Neuronal stem cell (in vitro differentiated cells): ENCODE data around the gene FAM114A1.

Experiments used
- DNase-seq: peaks from one replicate; pipeline ENCODE4 v3.0.0-alpha.2; 2013; ENCODE audit warnings: low spot score
- H2AFZ ChIP-seq: one replicate; pipeline ENCODE4 v1.6.1; 2013; ENCODE audit warnings: mild to moderate bottlenecking, low read length, inconsistent platforms
- H2AK5ac ChIP-seq: 2 replicates; pipeline ENCODE4 v1.6.1; 2013; ENCODE audit warnings: low read depth, mild to moderate bottlenecking, inconsistent platforms, low read length, moderate library complexity, mixed read lengths
- H2BK120ac ChIP-seq: 2 replicates; pipeline ENCODE4 v1.6.1; 2013; ENCODE audit warnings: low read depth, mild to moderate bottlenecking, inconsistent platforms, low read length, moderate library complexity, mixed read lengths
- H2BK12ac ChIP-seq: one replicate; pipeline ENCODE4 v1.6.1; 2013; ENCODE audit warnings: low read length, inconsistent platforms
- H2BK15ac ChIP-seq: 2 replicates; pipeline ENCODE4 v1.6.1; 2013; ENCODE audit warnings: mild to moderate bottlenecking, low read length, inconsistent platforms, mixed read lengths
- H2BK5ac ChIP-seq: one replicate; pipeline ENCODE4 v1.6.1; 2013; ENCODE audit warnings: inconsistent platforms, mild to moderate bottlenecking, low read length, moderate library complexity
- H3K14ac ChIP-seq: one replicate; pipeline ENCODE4 v1.6.1; 2013; ENCODE audit warnings: low read length, inconsistent platforms
- H3K18ac ChIP-seq: 2 replicates; pipeline ENCODE4 v1.6.1; 2013; ENCODE audit warnings: low read length, inconsistent platforms
- H3K23ac ChIP-seq: 2 replicates; pipeline ENCODE4 v1.6.1; 2013; ENCODE audit warnings: low read depth, mild to moderate bottlenecking, mixed read lengths, low read length, inconsistent platforms; ENCODE audit not compliant: poor library complexity
- H3K27ac ChIP-seq: replicated peaks from 3 replicates; pipeline ENCODE4 v1.5.1; 2013; ENCODE audit warnings: low read length, inconsistent platforms
- H3K27me3 ChIP-seq, 3 experiments: 2 replicates each; pipeline ENCODE4 v1.6.1; 2013; ENCODE audit warnings: low read length in 3 of 3, mild to moderate bottlenecking in 2 of 3, inconsistent platforms in 1 of 3, low read depth in 1 of 3, mixed read lengths in 1 of 3, moderate library complexity in 1 of 3; ENCODE audit not compliant: control insufficient read depth in 3 of 3, insufficient read depth in 3 of 3
- H3K36me3 ChIP-seq, 2 donors: replicated peaks in 1 of 2; 2 replicates each; pipeline ENCODE4 v1.6.1; 2013; ENCODE audit warnings: low read length in 2 of 2; ENCODE audit not compliant: control insufficient read depth in 2 of 2, insufficient read depth in 2 of 2
- H3K4ac ChIP-seq: 2 replicates; pipeline ENCODE4 v1.6.1; 2013; ENCODE audit warnings: inconsistent platforms, mild to moderate bottlenecking, low read length, moderate library complexity
- H3K4me1 ChIP-seq, 2 donors: 1 replicate in 1 of 2; 2 replicates in 1 of 2; pipeline ENCODE4 v1.6.1; 2013; ENCODE audit warnings: low read length in 2 of 2, low read depth in 1 of 2; ENCODE audit not compliant: control insufficient read depth in 2 of 2, insufficient read depth in 1 of 2
- H3K4me2 ChIP-seq: one replicate; pipeline ENCODE4 v1.6.1; 2013; ENCODE audit warnings: mild to moderate bottlenecking, low read length, inconsistent platforms; ENCODE audit not compliant: insufficient read depth, poor library complexity, severe bottlenecking
- H3K4me3 ChIP-seq, 2 donors: 2 replicates each; pipeline ENCODE4 v1.5.1; 2013; ENCODE audit warnings: low read length in 2 of 2, mild to moderate bottlenecking in 2 of 2, inconsistent platforms in 1 of 2, moderate library complexity in 1 of 2
- H3K79me1 ChIP-seq: one replicate; pipeline ENCODE4 v1.6.1; 2013; ENCODE audit warnings: low read depth, mild to moderate bottlenecking, inconsistent platforms, low read length, moderate library complexity
- H3K9ac ChIP-seq: one replicate; pipeline ENCODE4 v1.6.1; 2013; ENCODE audit warnings: mild to moderate bottlenecking, low read depth, low read length, inconsistent platforms; ENCODE audit not compliant: poor library complexity
- H3K9me3 ChIP-seq, 2 donors: replicated peaks in 1 of 2; 2 replicates each; pipeline versions ENCODE3 to v1.6.1; 2013; ENCODE audit warnings: low read length in 2 of 2, mild to moderate bottlenecking in 2 of 2, inconsistent platforms in 1 of 2, low read depth in 1 of 2, mixed read lengths in 1 of 2, moderate library complexity in 1 of 2; ENCODE audit not compliant: control insufficient read depth in 2 of 2, insufficient read depth in 1 of 2
- H4K8ac ChIP-seq: one replicate; pipeline ENCODE4 v1.6.1; 2013; ENCODE audit warnings: low read depth, mild to moderate bottlenecking, inconsistent platforms, low read length, moderate library complexity
- H4K91ac ChIP-seq: one replicate; pipeline ENCODE4 v1.6.1; 2013; ENCODE audit warnings: low read length, low read depth, mild to moderate bottlenecking, inconsistent platforms; ENCODE audit not compliant: poor library complexity
- WGBS, 2 donors: extraction: QIAGEN DNeasy Blood & Tissue Kit; methylation state at CpG; one replicate each; pipeline ENCODE4 v1.1.7; 2013; ENCODE audit warnings: missing lambda C conversion rate in 2 of 2, mixed read lengths in 1 of 2; ENCODE audit not compliant: insufficient read length in 2 of 2, insufficient replicate concordance in 1 of 2; ENCODE audit errors: extremely low coverage in 2 of 2; 5-methylcytosine and 5-hydroxymethylcytosine counted together

FAM114A1 gene

DNA sequence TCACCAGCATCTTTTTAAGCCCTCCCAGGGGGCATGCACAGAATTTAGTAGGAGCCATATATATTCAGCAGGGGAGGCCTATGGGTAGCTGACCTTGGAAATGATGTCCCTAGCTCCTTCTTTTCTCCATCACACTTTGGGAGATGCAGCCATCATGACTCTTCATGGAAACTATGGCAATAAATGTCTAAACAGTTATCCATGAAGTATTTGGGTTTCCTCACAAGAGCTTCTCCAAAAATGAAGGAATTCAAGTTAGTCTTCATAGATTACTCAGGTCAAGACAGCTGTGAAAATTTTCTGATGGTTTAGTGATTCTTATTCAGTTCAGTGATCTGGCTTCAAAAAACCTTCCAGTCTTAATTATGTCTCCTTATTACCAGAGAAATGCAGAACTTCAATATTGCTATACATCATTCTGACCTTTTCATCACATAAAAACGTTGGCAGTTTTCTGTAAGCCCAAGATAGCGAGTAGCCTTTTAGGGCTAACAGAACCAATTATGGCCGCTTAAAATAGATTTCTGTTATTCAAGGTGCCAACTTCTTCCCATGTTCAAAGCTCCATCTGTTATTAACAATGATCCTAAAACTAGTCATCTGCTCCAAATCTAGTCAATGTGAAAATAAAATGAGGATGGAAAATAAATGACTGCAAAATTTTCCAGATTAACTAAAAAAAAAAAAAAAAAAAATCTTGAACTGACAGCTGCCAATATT lies 112.1 kb downstream of the FAM114A1 start:
- Histone ChIP-seq H3K9me3 (no peaks in the 10 kb centered on the region), H3K4me2 (no peak overlapping the region), H2BK120ac (no peak overlapping the region), H3K23ac (no peak overlapping the region), H3K79me1 (no peaks in the 10 kb centered on the region), H2BK12ac (no peak overlapping the region), H3K4ac (no peak overlapping the region), H4K91ac (no peak overlapping the region), H3K36me3 (no peaks in the 10 kb centered on the region), H4K8ac (no peak overlapping the region), H3K27ac (no peak overlapping the region), H3K4me3 (no peak overlapping the region), H3K9ac (no peak overlapping the region), H3K14ac (no peak overlapping the region), H3K27me3 (no peaks in the 10 kb centered on the region), H2BK15ac (no peak overlapping the region), H3K4me1 (peaks cover 6 to 9% of the 10 kb centered on the region in 2 donors), H2AK5ac (no peak overlapping the region), H2BK5ac (no peak overlapping the region), H2AFZ (no peak overlapping the region), H3K18ac (no peak overlapping the region)
- DNase-seq: no peak
- no CpG with 5 or more reads among the region's 3 CpGs for WGBS, 2 donors

DNA sequence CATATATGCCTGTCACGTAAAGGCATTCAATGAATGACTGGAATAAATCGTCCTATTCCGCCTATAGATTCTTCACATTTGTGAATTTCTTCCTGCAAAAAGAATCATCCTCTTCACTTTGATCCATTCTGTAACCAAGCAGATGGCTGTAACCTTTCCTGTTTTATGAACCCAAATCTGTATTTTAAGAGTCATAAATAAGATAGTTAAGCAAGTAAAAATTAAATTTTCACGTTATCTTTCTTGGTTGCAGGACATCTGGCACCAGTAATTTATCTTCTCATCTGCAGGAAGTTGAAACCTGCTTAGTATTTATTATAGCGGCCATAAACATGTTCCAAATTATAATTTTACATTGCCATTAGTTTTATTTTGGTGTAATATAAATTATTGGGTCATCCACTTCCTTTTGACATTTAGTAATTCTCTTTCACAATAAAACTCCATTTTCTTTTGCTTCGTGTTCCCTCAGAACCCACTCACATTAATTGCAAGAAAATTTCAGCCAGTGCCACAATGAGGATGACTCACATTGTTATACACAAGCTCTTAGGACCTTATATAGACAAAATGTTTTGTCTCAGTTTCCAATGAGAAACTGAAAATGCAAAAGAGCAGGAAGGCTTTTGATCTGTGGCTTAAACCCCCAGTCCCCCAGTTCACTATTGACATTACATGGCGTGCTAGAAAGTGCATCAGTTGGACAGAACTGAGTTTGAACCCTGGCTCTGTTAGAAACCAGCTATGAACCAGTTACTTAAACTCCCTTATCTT lies 113.5 kb downstream of the FAM114A1 start:
- H3K36me3 ChIP-seq: no peaks in the 10 kb centered on the region
- H2BK5ac ChIP-seq: no peak overlapping the region
- no CpG with 5 or more reads among the region's 7 CpGs for WGBS, 2 donors
- no peak overlapping the region for H4K91ac ChIP-seq
- no peaks in the 10 kb centered on the region for H3K79me1 ChIP-seq
- H3K18ac ChIP-seq: no peak overlapping the region
- peaks cover 13 to 20% of the 10 kb centered on the region in 2 donors for H3K4me1 ChIP-seq
- no peak overlapping the region for H4K8ac ChIP-seq
- H3K27me3 ChIP-seq: no peaks in the 10 kb centered on the region
- H3K4me3 ChIP-seq: no peak overlapping the region
- no peak overlapping the region for H3K27ac ChIP-seq
- no peak overlapping the region for H3K14ac ChIP-seq
- H3K4me2 ChIP-seq: no peak overlapping the region
- no peak overlapping the region for H2BK120ac ChIP-seq
- no peak overlapping the region for H2AK5ac ChIP-seq
- no peak overlapping the region for H3K23ac ChIP-seq
- H3K4ac ChIP-seq: no peak overlapping the region
- H2AFZ ChIP-seq: peak overlapping the region; percentile 26
- H3K9ac ChIP-seq: no peak overlapping the region
- H2BK12ac ChIP-seq: no peak overlapping the region
- no peaks in the 10 kb centered on the region for H3K9me3 ChIP-seq
- H2BK15ac ChIP-seq: no peak overlapping the region
- DNase-seq: no peak

DNA sequence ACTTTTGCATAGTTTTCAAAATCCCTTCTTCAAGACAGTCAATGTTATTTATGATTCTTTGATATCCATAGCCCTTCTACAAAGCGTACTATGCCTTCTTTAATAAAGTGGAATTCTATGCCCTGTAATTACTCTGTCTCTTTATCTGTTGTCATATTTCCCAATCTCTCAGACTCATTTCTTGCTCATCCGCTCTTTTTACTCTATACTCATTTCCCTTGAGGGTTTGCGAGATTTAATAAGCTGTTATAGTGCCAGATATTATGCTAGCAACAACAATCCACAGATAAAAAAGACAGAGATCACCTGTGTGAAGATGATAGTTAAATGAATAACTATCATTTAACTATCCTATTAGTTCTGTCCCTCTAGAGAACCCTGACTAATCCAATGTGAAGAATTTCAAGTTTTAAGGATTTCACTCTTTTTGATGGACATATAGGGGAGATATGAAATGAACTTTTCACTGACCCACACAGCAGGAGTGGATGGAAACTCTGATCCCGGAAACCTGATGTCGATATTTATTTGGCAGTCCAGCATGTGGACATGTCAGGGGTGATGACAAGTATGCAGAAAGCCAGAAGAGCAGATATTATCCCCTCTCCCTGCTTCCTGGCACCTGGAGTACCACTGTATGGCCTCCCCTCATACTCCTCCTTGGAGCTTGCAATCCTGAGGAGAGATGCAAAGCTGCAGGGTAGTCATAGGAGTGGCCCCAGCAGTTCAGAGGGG lies 114.9 kb downstream of the FAM114A1 start:
- Histone ChIP-seq H3K27ac (no peak overlapping the region), H2BK12ac (no peak overlapping the region), H3K4me2 (no peak overlapping the region), H3K18ac (peak overlapping the region; percentile 5), H4K91ac (no peak overlapping the region), H2BK120ac (no peak overlapping the region), H3K36me3 (no peaks in the 10 kb centered on the region), H3K9me3 (no peaks in the 10 kb centered on the region), H3K9ac (no peak overlapping the region), H3K4ac (no peak overlapping the region), H2BK15ac (no peak overlapping the region), H2AK5ac (no peak overlapping the region), H3K27me3 (no peaks in the 10 kb centered on the region), H2BK5ac (no peak overlapping the region), H4K8ac (no peak overlapping the region), H3K79me1 (no peaks in the 10 kb centered on the region), H3K23ac (no peak overlapping the region), H3K4me3 (no peak overlapping the region), H2AFZ (no peak overlapping the region), H3K14ac (no peak overlapping the region), H3K4me1 (peaks cover 16 to 20% of the 10 kb centered on the region in 2 donors)
- no peak for DNase-seq
- WGBS, 2 donors: no CpG with 5 or more reads among the region's 5 CpGs

DNA sequence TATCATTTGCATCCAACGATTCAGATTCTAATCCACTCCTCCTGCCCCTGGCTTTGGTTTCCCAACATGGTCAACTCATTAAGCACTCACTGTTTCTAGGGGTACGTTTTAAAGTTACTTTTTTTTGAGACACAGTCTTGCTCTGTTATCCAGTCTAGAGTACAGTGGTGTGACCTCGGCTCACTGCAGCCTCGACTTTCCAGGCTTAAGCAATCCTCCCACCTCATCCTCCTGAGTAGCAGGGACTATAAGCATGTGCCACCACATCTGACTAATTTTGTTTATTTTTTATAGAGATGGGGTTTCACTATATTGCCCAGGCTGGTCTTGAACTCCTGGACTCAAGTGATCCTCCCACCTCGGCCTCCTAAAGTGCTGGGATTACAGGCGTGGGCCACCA lies 115.7 kb downstream of the FAM114A1 start:
- Histone ChIP-seq H3K36me3 (no peaks in the 10 kb centered on the region), H3K23ac (no peak overlapping the region), H2AK5ac (no peak overlapping the region), H3K9ac (no peak overlapping the region), H4K91ac (no peak overlapping the region), H2BK120ac (no peak overlapping the region), H2BK12ac (no peak overlapping the region), H3K9me3 (no peaks in the 10 kb centered on the region), H3K18ac (no peak overlapping the region), H3K14ac (no peak overlapping the region), H3K4me3 (no peak overlapping the region), H3K27me3 (no peaks in the 10 kb centered on the region), H4K8ac (no peak overlapping the region), H3K4me2 (no peak overlapping the region), H3K4me1 (peaks cover 16 to 20% of the 10 kb centered on the region in 2 donors), H2BK15ac (no peak overlapping the region), H3K27ac (no peak overlapping the region), H3K4ac (no peak overlapping the region), H2BK5ac (no peak overlapping the region), H2AFZ (no peak overlapping the region), H3K79me1 (no peaks in the 10 kb centered on the region)
- DNase-seq: no peak
- no CpG with 5 or more reads among the region's 6 CpGs for WGBS, 2 donors
